T47D (cell line): Measurements from ENCODE around the gene RPS10.

Experiments
- DNase-seq, 2 experiments: peaks; one replicate each; pipeline versions ENCODE4 v3.0.0 to v3.0.0-alpha.2; 2011 to 2012; ENCODE audit warnings: low read depth in 1 of 2, low spot score in 1 of 2
- JUND ChIP-seq: IDR thresholded peaks from 2 replicates; pipeline ENCODE4 v1.6.1; 2012; ENCODE audit warnings: low read depth
- in situ Hi-C: cut with HindIII; loops from 2 replicates; pipeline ENCODE4 v1.10.0; 2016; ENCODE audit warnings: low sequenced_read_pairs, low pct_unique_long_range_greater_than_20kb

Gene RPS10

GRCh38 chr6:34425498-34426410, at the start of gene RPS10:
Gene RPS10 (minus strand): TSS chr6:34426069. CDS start chr6:34425221, 848 bp downstream.
- TF ChIP-seq JUND, result no peak
- in situ Hi-C loops, result no loop called here

GRCh38 chr6:34475238-34475682, 49.4 kb upstream of the RPS10 start:
- no peak for TF ChIP-seq JUND
- no peak for DNase-seq
- in situ Hi-C loops, result no loop called here

More at GRCh38 chr6:34425498-34426410, at the start of gene RPS10:
- peak; percentile 87 to 94 for DNase-seq

- TF ChIP-seq JUND, result no peak
- in situ Hi-C loops, result no loop called here
- no peak for DNase-seq
Observed at GRCh38 chr6:34474754-34475153, 48.9 kb upstream of the RPS10 start.

GRCh38 chr6:34473967-34474366, 48.1 kb upstream of the RPS10 start:
- in situ Hi-C loops, result no loop called here
- no peak for TF ChIP-seq JUND
- no peak for DNase-seq

GRCh38 chr6:34472425-34472824, 46.6 kb upstream of the RPS10 start:
- in situ Hi-C loops, result no loop called here
- TF ChIP-seq JUND, result no peak
- no peak for DNase-seq

GRCh38 chr6:34469499-34469898, 43.6 kb upstream of the RPS10 start:
- no peak for TF ChIP-seq JUND
- in situ Hi-C loops, result no loop called here
- DNase-seq, result no peak

GRCh38 chr6:34468378-34468892, 42.6 kb upstream of the RPS10 start:
- in situ Hi-C loops, result no loop called here
- no peak for DNase-seq
- TF ChIP-seq JUND, result no peak

GRCh38 chr6:34466242-34467185, 40.6 kb upstream of the RPS10 start:
- in situ Hi-C loops, result no loop called here
- TF ChIP-seq JUND, result no peak
- DNase-seq, result no peak

GRCh38 chr6:34465531-34466241, 39.8 kb upstream of the RPS10 start, which contains the start of gene PACSIN1:
Gene PACSIN1 (plus strand): TSS chr6:34466076. CDS start chr6:34526306, 60,230 bp downstream.
- in situ Hi-C loops, result no loop called here
- DNase-seq, result peak; percentile 86 to 97
- TF ChIP-seq JUND, result no peak

- in situ Hi-C loops, result no loop called here
- DNase-seq, result no peak
- TF ChIP-seq JUND, result no peak
Observed at GRCh38 chr6:34463849-34464248, 38.0 kb upstream of the RPS10 start.

GRCh38 chr6:34463299-34463698, 37.4 kb upstream of the RPS10 start:
- DNase-seq, result no peak
- in situ Hi-C loops, result no loop called here
- TF ChIP-seq JUND, result no peak

- no peak for TF ChIP-seq JUND
- in situ Hi-C loops, result no loop called here
- peak; percentile 89 to 94 for DNase-seq
Observed at GRCh38 chr6:34462551-34462971, 36.7 kb upstream of the RPS10 start.
